KG1 (cell line): ENCODE data around the gene RNF41.
"Not testable (repeated sequence)": the region's sequence is repeated elsewhere in the genome, so short reads cannot be mapped to it uniquely, and the experiment has no call there.

Experiments
- DNase-seq: peaks from one replicate; lab custom pipeline; 2025; lab: John Stamatoyannopoulos, UW

The RNF41 gene

GRCh38 chr12:56221757-56222530 lies at the start of gene RNF41:
TSS of gene RNF41 (minus strand) at chr12:56221922. CDS start at chr12:56214047, 7,875 bp downstream.
- DNase-seq, result peak; percentile 57

GRCh38 chr12:56271031-56271430 lies 49.3 kb upstream of the RNF41 start:
- no peak for DNase-seq

GRCh38 chr12:56267443-56268071 lies 45.8 kb upstream of the RNF41 start:
- DNase-seq, result no peak

GRCh38 chr12:56266693-56267442 lies 45.1 kb upstream of the RNF41 start, which contains the start of gene COQ10A:
TSS of gene COQ10A (plus strand) at chr12:56266942. CDS start at chr12:56267119, 177 bp downstream.
- peak; percentile 41 for DNase-seq

- DNase-seq, result not testable (repeated sequence)
These were observed 44.5 kb upstream of the RNF41 start for GRCh38 chr12:56266068-56266692.

GRCh38 chr12:56262955-56263354 lies 41.2 kb upstream of the RNF41 start:
- not testable (repeated sequence) for DNase-seq

GRCh38 chr12:56261503-56262232 lies 39.9 kb upstream of the RNF41 start:
- no peak for DNase-seq

GRCh38 chr12:56260921-56261320 lies 39.2 kb upstream of the RNF41 start:
- DNase-seq, result no peak

GRCh38 chr12:56260380-56260779 lies 38.7 kb upstream of the RNF41 start:
- DNase-seq, result no peak

- DNase-seq, result no peak
These were observed 37.1 kb upstream of the RNF41 start for GRCh38 chr12:56258820-56259183.

GRCh38 chr12:56258068-56258819 lies 36.5 kb upstream of the RNF41 start, which contains the start of gene ANKRD52:
TSS of gene ANKRD52 (minus strand) at chr12:56258384. CDS start at chr12:56258269, 115 bp downstream.
- DNase-seq, result peak; percentile 53

GRCh38 chr12:56257491-56258067 lies 35.9 kb upstream of the RNF41 start:
- DNase-seq, result no peak

- DNase-seq, result no peak
These were observed 35.3 kb upstream of the RNF41 start for GRCh38 chr12:56257071-56257470.

GRCh38 chr12:56256326-56256960 lies 34.7 kb upstream of the RNF41 start:
- no peak for DNase-seq

- no peak for DNase-seq
These were observed 33.9 kb upstream of the RNF41 start for GRCh38 chr12:56255671-56256070.

- DNase-seq, result no peak
These were observed 31.4 kb upstream of the RNF41 start for GRCh38 chr12:56253091-56253490.

- DNase-seq, result no peak
These were observed 30.9 kb upstream of the RNF41 start for GRCh38 chr12:56252649-56253048.

- DNase-seq, result no peak
These were observed 27.0 kb upstream of the RNF41 start for GRCh38 chr12:56248711-56249110.

- DNase-seq, result no peak
These were observed 26.2 kb upstream of the RNF41 start for GRCh38 chr12:56247923-56248322.

- DNase-seq, result no peak
These were observed 22.8 kb upstream of the RNF41 start for GRCh38 chr12:56244494-56244893.
